Fibroblast of lung (primary cell): ENCODE data around the gene MAP2K6. TPM values are rescaled to one million over a fixed set of nuclear protein-coding genes. Genes with fewer than 3 reads are reported as not detected.
A peak's percentile ranks its signal among the peaks of the same experiment; 100 is the strongest.

Experiments
- DNase-seq, 2 donors: peaks; one replicate each; pipeline versions ENCODE4 v3.0.0 to v3.0.0-alpha.2; 2010; ENCODE audit warnings: low read depth in 2 of 2
- H2AFZ ChIP-seq: 2 replicates; pipeline ENCODE4 v1.5.1; 2012; ENCODE audit warnings: low read length, control low read depth, inconsistent platforms
- H3K27ac ChIP-seq: 2 replicates; pipeline ENCODE4 v1.5.1; 2011; ENCODE audit warnings: low read length, control low read depth; ENCODE audit not compliant: insufficient read depth
- H3K27me3 ChIP-seq: 2 replicates; pipeline ENCODE4 v1.5.1; 2011; ENCODE audit warnings: mild to moderate bottlenecking, low read length; ENCODE audit not compliant: control insufficient read depth, insufficient read depth
- H3K36me3 ChIP-seq: 2 replicates; pipeline ENCODE4 v1.5.1; 2011; ENCODE audit warnings: low read length; ENCODE audit not compliant: control insufficient read depth, insufficient read depth
- H3K4me1 ChIP-seq: 2 replicates; pipeline ENCODE4 v1.5.1; 2011; ENCODE audit warnings: low read length; ENCODE audit not compliant: control insufficient read depth, insufficient read depth; ENCODE audit errors: extremely low read depth
- H3K4me2 ChIP-seq: 2 replicates; pipeline ENCODE4 v1.5.1; 2011; ENCODE audit warnings: low read length, control low read depth; ENCODE audit not compliant: insufficient read depth; ENCODE audit errors: extremely low read depth
- H3K4me3 ChIP-seq, 4 experiments: fragments of 200-600 bp in 1 of 4; sonication (generic) in 1 of 4; replicated peaks in 1 of 4; 2 replicates each; pipeline ENCODE4 v1.5.1; 2011 to 2016; ENCODE audit warnings: low read length in 4 of 4, low read depth in 3 of 4, mild to moderate bottlenecking in 3 of 4, control low read depth in 2 of 4, inconsistent platforms in 1 of 4, mixed read lengths in 1 of 4; ENCODE audit not compliant: insufficient read depth in 1 of 4; ENCODE audit errors: control extremely low read depth in 1 of 4
- H3K79me2 ChIP-seq: 2 replicates; pipeline ENCODE4 v1.5.1; 2012; ENCODE audit warnings: mild to moderate bottlenecking, low read length, inconsistent platforms; ENCODE audit not compliant: control insufficient read depth, insufficient read depth
- H3K9ac ChIP-seq: 2 replicates; pipeline ENCODE4 v1.5.1; 2011; ENCODE audit warnings: mild to moderate bottlenecking, low read length, control low read depth; ENCODE audit not compliant: insufficient read depth
- H3K9me3 ChIP-seq: 2 replicates; pipeline ENCODE4 v1.5.1; 2012; ENCODE audit warnings: low read depth, low read length; ENCODE audit not compliant: control insufficient read depth, insufficient read depth
- H4K20me1 ChIP-seq: 2 replicates; pipeline ENCODE4 v1.5.1; 2011; ENCODE audit warnings: low read length; ENCODE audit not compliant: control insufficient read depth, insufficient read depth; ENCODE audit errors: extremely low read depth
- EZH2 ChIP-seq: IDR thresholded peaks from 2 replicates; pipeline ENCODE4 v1.5.1; 2012; ENCODE audit warnings: low read length, control low read depth, mild to moderate bottlenecking; ENCODE audit errors: missing control alignments
- polyA plus RNA-seq, 2 donors: library from polyadenylated mRNA; depleted of rRNA in 1 of 2; stranded (reverse) in 1 of 2; unstranded in 1 of 2; fragments of >200 nt; gene quantifications; 2 replicates each; pipeline ENCODE4 v1.2.1, GENCODE V29; 2011 to 2012; ENCODE audit warnings: missing spikeins in 1 of 2
- total RNA-seq: library from RNA; depleted of rRNA; stranded (reverse); fragments of >200 nt; gene quantifications from 2 replicates; pipeline ENCODE4 v1.2.1, GENCODE V29; 2014
- TF ChIP-seq, protein P1 (sequence below), 2 donors: IDR thresholded peaks in 1 of 2; conservative IDR thresholded peaks in 1 of 2; 1 replicate in 1 of 2; 2 replicates in 1 of 2; pipeline ENCODE4 v1.5.1; 2011 to 2012; ENCODE audit warnings: low read length in 2 of 2, control low read depth in 1 of 2, inconsistent platforms in 1 of 2, low read depth in 1 of 2, mild to moderate bottlenecking in 1 of 2

Gene MAP2K6
- total and polyA plus RNA-seq, 2 donors (not counting 1 experiment from before 2014, with no cell fraction given) = 2.7 to 39.5 TPM

DNA sequence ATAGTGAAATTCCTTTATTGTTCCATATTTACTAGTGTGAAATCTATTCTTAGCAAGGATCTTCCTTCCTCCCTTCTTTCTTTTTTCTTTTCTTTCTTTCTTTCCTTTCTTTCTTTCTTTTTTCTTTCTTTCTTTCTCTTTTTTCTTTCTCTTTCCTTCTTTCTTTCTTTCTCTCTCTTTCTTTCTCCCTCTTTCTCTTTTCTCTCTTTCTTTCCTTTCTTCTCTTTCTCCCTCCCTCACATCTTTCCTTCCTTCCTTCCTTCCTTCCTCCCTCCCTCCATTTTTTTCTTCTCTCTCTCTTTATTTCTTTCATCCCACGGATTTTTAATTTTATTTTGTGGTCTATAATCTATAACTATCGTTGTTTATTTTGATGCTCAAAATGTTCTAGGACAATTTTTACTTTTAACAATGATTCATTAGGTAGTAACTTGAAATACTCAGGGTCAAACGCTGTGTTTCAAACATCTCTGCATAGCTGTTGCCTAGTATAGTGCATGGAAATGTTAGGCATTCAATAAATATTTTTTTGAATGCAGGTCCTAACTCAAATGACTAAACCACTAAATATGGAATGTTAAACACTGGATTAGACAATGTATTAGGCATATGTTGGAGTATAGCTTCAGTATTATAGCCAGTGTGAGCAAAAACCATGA lies 178.3 kb downstream of the MAP2K6 start:
- no peak overlapping the region for H3K27ac ChIP-seq
- no peak overlapping the region for H2AFZ ChIP-seq
- H3K4me1 ChIP-seq = peaks cover 8% of the 10 kb centered on the region
- no peaks in the 10 kb centered on the region for H4K20me1 ChIP-seq
- peak; percentile 71 to 76 for DNase-seq
- no peak overlapping the region for H3K9ac ChIP-seq
- no peaks in the 10 kb centered on the region for H3K79me2 ChIP-seq
- H3K27me3 ChIP-seq = no peaks in the 10 kb centered on the region
- no peak for TF ChIP-seq EZH2
- TF ChIP-seq, protein P1, sequence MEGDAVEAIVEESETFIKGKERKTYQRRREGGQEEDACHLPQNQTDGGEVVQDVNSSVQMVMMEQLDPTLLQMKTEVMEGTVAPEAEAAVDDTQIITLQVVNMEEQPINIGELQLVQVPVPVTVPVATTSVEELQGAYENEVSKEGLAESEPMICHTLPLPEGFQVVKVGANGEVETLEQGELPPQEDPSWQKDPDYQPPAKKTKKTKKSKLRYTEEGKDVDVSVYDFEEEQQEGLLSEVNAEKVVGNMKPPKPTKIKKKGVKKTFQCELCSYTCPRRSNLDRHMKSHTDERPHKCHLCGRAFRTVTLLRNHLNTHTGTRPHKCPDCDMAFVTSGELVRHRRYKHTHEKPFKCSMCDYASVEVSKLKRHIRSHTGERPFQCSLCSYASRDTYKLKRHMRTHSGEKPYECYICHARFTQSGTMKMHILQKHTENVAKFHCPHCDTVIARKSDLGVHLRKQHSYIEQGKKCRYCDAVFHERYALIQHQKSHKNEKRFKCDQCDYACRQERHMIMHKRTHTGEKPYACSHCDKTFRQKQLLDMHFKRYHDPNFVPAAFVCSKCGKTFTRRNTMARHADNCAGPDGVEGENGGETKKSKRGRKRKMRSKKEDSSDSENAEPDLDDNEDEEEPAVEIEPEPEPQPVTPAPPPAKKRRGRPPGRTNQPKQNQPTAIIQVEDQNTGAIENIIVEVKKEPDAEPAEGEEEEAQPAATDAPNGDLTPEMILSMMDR (conservative IDR thresholded peaks at IDR 0.05 in 1 of 2, IDR thresholded peaks at IDR 0.05 in 1 of 2; ENCODE audit: low read depth in 1 of 2, low read length in 2 of 2) = no peak
- no peaks in the 10 kb centered on the region for H3K36me3 ChIP-seq
- no peak overlapping the region for H3K4me3 ChIP-seq
- H3K4me2 ChIP-seq = no peak overlapping the region
- no peaks in the 10 kb centered on the region for H3K9me3 ChIP-seq

DNA sequence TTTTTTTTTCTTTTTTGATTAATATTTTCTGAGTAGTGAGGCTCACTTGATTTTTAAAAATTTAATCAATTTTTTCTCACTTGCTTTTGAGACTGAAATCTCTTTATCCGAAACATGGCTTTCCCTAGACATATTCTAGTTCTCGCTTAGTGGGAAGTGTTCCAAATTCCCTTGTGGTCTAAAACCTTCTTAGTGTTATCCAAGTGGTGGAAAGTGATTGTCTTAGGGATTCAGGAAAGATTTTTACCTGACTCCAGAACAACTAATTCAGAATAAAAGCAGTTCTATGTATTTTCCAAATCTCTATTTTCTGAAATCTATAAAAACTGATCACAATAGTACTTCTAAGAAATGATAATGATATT lies 178.8 kb downstream of the MAP2K6 start:
- no peak overlapping the region for H3K4me3 ChIP-seq
- H3K9ac ChIP-seq = no peak overlapping the region
- H4K20me1 ChIP-seq = no peaks in the 10 kb centered on the region
- peaks cover 8% of the 10 kb centered on the region for H3K4me1 ChIP-seq
- H3K36me3 ChIP-seq = no peaks in the 10 kb centered on the region
- no peaks in the 10 kb centered on the region for H3K27me3 ChIP-seq
- H2AFZ ChIP-seq = no peak overlapping the region
- H3K79me2 ChIP-seq = no peaks in the 10 kb centered on the region
- H3K9me3 ChIP-seq = no peaks in the 10 kb centered on the region
- no peak for TF ChIP-seq EZH2
- TF ChIP-seq, protein P1 (conservative IDR thresholded peaks at IDR 0.05 in 1 of 2, IDR thresholded peaks at IDR 0.05 in 1 of 2; ENCODE audit: low read depth in 1 of 2, low read length in 2 of 2) = no peak
- peak overlapping the region; percentile 22 for H3K27ac ChIP-seq
- DNase-seq = peak in 1 of 2 donors; percentile 36
- no peak overlapping the region for H3K4me2 ChIP-seq

DNA sequence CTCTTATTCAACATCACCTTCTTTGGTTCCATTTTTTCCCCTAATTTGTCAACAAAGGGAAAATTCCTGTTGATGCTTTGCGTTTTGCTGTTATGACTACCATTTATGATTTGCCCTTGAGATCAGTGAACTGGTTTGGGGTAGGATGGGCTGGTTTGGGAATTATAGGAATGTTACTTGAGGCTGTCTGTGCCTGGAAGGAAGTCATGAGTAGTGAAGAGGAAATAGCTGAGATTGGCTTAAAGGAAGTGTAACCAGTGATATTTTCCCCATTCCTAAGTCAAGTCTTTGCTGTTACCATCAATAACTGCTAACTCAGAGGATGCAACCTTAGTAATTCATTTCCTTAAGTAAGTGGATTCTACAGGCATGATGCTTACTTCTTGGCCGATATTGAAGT lies 179.2 kb downstream of the MAP2K6 start:
- peak overlapping the region; percentile 22 for H3K27ac ChIP-seq
- no peak overlapping the region for H3K4me2 ChIP-seq
- H3K4me1 ChIP-seq = peaks cover 10% of the 10 kb centered on the region
- H2AFZ ChIP-seq = no peak overlapping the region
- H3K27me3 ChIP-seq = no peaks in the 10 kb centered on the region
- no peak overlapping the region for H3K4me3 ChIP-seq
- TF ChIP-seq, protein P1 (conservative IDR thresholded peaks at IDR 0.05 in 1 of 2, IDR thresholded peaks at IDR 0.05 in 1 of 2; ENCODE audit: low read depth in 1 of 2, low read length in 2 of 2) = no peak
- TF ChIP-seq EZH2 = no peak
- no peaks in the 10 kb centered on the region for H4K20me1 ChIP-seq
- no peaks in the 10 kb centered on the region for H3K9me3 ChIP-seq
- H3K36me3 ChIP-seq = no peaks in the 10 kb centered on the region
- H3K9ac ChIP-seq = no peak overlapping the region
- no peak for DNase-seq
- H3K79me2 ChIP-seq = no peaks in the 10 kb centered on the region
